GM21423 (cell line): Measurements from ENCODE around the gene GGTLC3.
"Not testable (repeated sequence)": the region's sequence is repeated elsewhere in the genome, so short reads cannot be mapped to it uniquely, and the experiment has no call there.

Experiments
- ATAC-seq: cut with Tn5 transposase; IDR thresholded peaks from one replicate; pipeline ENCODE4 v1.9.1; 2021; ENCODE audit warnings: mild to moderate bottlenecking, moderate library complexity; ENCODE audit not compliant: unreplicated experiment

GGTLC3 gene

DNA sequence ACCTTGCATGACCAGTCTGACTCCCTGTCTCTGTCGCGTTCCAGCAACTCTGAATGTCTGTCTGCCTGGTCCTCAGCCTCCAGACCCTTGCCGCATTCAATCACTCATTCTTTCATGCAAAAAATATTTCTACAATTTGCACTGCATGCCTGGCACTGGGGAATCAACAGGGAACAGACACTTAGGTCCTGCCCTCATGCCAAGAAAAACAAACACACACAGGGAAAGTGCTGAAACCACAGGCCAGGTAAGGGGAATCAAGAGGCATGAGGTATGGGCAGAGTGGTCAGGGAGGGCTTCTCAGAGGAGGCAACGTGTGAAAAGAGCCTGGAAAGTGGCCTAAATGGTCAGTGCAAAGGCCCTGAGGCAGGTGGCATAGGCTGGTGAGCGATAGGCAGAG, at the start of gene GGTLC3:
Gene GGTLC3, minus strand, starts transcription at position 101 of the 400 bp plus-strand sequence. CDS start 264 bp downstream, outside the sequence.
- not testable (repeated sequence) for ATAC-seq

DNA sequence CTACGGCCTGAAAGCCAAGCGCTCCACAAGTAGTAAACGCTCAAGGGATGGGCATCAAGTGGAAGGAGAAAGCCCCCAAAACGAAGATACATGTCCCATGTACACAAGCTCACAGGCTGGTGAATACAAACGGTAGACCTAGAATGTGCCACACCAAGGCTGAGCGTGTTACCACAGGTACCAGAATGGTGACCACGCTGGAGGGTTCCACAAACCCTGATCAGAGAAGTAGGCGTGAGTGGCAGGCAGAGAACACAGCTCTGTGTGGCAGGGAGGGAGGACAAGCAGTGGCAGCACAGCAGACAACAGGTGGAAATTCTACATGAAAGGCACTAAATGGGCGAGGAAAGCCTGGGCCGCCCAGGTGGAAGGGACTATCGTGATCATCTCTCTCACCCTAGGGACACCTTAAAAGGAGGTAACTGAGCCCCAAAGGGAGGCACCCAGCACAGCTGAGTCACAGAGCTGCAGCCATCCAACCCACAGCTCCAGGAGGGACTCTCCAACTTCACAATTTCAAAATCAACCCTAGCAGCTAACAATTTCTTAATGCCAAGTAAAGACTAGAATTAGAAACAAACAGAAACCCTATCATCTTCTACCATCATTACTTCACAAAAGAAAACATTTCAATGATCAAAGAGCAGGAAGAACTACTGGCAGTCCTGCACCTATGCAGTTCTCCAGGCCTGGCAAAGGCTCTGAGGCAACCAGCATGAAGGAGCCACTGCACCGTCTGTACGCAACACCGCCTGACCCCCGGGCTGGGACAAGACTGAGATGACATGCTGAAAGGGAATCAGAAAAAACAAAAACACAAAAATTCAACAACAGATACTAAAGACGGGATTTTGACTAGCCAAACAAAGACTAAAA, 42.4 kb upstream of the GGTLC3 start:
- ATAC-seq = not testable (repeated sequence)

DNA sequence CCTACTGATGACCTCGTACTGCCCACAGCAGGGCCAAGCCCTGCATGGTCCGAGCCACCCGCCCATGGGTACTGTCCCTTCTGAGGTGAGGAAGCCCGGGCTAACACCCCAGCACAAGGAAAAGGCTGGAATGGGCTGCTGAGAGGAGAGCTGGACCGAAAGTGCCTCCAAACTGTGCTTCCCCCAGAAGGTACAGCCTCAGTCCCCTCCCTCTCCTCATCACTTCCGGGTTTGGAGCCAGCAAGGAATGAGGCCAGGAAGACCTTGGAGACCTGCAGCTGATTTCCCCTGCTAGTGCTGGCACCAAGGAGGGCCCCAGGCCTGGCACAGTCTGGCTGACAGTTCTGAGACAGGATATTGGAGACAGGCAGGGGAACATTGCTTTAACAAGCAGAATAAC, 41.0 kb upstream of the GGTLC3 start:
- not testable (repeated sequence) for ATAC-seq

DNA sequence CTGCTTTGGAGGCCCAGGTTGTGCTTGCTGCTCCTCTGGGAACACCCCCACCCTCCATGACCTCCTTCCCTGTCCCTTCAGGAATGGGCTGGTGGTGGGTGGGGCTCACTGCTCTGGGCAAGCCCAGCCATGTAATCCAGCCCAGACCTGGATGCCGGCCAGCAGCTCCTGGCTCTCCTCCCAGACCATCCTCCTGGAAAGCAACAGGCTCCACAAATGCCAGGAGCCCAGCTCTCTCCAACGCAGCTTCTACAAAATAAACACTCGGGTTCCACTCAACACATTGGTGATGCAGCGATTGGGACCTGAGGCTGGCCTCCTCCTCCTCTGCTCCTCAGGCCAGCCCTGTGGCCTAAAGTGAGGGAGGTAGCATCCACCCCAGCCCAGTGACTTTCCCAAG, 40.6 kb upstream of the GGTLC3 start:
- not testable (repeated sequence) for ATAC-seq

DNA sequence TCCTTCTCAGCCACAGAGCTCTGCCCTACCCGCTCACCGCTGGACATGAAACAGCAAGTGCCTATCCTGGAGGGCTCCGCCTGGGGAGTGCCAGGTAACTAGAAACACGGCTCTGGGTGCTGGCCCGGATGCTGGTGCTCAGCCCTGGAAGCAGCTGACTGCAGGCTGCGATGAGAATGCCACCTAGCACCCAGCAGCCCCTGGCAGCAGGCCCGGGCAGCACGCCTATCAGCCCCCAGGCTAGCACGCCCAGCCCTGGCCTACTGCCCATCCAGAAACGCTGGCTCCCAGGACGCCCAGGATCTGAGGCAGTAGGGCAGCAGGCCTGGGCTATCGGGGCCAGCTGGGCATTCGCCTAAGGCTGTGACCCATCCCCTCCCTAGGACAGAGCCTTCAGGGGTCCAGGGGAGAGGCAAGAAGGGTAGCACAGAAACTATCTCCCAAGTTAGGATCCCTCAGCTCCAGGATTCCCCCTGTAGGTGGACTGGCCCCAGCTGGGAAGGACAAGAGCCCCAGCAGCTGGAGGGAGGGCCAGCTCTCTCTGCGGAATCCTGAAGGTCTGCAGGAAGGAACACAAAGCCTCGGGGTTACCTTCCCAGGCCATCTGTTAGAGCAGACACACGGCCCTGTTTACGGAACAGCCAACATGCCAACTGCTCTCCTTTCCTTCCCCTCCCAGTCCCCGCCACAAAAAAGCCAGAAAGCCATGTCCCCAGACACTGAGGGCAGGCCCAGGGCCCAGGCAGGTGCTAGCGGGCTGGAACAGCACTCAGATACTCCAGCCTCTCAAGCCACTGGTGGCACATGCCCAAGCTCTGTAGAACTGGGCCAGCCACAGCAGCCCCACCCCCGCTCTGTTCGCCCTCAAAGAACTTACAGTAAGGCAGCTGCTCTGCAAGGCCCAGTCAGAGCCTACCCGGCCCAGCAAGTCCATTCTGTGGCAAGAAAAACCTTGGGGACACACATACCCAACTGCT, 36.6 kb upstream of the GGTLC3 start:
- not testable (repeated sequence) for ATAC-seq

DNA sequence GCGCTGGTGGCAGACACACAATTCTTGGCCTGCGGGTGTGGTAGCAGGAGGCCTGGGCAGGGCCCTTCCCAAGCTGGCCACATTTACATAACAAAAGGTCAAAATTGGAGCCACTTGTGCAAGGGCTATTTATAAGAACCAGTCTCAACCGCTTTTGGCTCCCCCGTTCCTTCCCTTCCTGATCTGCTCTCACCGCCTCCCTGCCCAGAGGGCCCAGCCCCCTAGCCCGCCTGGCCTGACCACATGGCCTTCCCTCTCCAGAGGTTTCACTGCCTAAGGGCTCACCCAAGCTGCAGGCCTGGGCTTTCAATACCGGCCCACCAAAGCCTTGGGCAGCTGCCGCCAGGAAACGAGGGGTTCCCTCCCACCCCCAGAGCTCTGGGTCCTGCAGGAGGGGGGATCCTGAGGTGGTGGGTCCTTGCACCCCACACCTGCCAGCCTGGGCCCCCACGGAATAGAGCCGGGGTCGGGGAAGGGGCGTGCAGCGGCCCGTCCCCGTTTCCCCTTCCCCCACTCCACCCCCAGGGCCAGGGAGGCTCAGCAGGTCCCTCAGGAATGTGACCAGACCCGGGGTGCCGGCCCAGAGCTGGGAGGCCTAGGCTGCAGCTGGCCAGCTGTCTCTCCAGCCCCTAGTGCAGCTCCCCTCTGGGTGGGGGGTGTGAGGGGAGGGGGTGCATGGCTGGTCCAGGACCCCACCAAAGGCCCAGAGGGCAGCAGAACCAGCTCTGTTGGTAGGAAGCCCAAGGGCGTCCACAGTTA, 35.1 kb upstream of the GGTLC3 start:
- not testable (repeated sequence) for ATAC-seq

DNA sequence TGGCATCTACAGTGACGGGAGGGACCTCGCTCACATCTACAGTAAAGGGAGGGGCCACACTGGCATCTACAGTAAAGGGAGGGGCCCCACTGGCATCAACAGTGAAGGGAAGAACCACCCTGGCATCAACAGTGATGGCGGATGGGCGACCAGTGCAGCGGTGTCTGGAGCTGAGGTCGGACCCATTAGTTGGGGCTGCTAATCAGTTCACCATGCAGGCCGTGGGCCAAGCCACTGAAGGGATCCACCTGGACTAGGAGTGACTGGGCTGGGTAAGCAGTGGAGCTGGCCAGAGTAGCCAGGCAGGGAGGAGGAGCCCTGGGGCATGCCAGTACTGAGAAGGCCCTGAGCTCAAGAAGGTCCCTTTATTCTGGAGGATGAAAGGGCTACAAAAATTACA, 33.1 kb upstream of the GGTLC3 start:
- not testable (repeated sequence) for ATAC-seq

DNA sequence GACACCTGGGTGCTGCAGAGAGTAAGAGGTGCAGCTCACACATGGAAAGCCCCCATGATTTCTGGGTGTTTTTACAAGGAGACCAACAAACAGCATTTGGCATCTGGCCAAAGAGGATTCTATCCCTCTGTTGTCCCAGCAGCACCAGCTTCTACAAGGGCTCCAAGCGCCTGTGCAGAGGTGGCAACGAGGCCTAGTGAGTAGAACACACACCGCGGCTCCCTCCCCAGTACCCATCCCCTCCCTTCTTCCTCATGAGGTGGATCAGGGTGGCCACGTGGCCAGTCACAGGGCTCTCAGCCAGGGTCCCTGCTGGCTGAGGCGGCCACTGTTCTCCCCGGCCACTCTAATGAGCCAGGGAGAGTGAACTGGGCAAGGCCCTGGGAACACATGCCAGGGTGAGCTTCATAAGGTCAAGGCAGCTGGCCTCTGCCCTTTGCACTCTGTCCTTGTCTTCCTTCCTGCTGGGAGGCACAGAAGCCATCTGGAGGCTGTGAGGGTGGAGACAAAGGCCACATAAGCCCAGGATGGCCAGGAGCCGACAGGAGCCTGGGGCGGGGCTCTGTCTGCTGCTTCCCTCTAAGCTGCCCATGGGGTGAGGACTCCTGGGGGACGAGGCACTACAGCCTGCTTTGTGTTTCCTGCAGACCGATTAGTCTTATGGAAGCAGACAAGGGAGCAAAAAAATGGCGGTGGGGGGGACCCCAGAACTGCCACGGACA, 31.7 kb upstream of the GGTLC3 start:
- ATAC-seq = not testable (repeated sequence)

DNA sequence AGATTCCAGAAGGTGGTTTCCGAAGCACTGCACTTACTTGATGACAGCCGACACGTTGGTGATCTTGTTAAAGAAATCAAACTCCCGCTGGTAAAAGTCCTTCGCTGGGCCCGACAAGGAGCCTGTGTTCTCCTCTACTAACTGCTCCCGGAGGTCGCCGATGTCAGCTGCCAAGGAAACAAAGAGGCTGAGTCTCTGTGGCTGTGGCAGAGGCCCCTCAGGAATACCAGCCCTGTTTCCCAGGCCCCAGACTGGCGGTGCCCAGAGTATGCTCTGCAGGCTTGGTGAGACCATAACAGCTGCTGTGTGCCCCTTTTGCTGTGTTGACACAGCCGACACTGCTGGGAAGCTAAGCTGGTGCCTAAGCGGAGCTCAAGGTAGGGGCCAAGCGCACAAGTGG, 26.7 kb upstream of the GGTLC3 start:
- ATAC-seq = not testable (repeated sequence)

DNA sequence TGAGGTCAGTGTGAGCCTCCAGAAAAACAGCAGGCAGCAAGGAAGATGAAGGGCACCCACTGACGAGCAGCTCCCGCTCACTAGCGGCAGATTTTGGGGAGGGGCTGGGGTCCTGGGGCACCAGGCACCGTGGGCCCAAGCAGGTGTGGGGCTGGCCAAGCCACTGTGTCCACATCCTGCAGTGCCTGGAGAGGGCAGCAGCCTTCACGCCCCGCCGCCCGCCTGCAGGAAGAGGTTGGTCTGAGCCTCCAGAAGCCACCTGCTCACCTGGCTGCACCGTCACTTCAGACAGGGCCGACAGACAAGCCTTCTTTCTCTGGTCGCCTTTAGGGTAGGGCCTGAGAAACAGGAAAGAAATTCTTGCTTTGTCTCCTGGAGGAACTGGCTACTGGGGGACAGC, 25.4 kb upstream of the GGTLC3 start:
- not testable (repeated sequence) for ATAC-seq

DNA sequence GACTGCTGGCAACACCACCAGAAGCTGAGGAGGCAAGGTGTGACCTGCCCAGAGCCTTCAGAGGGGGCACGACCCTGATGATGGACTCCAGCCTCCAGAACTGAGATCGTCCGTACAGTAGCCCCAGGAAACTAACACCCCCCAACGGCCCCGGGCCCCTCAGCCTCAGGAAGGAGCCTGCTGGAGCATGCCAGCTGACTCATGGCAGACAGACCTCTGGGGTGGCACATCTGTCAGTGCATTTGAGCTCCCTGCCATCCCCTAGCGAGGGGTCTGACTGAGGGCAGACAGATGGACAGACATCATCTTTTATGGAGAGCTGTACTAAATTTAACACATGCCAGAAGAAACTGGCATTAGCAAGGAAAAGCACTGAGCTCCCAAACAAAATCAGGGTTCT, 22.0 kb upstream of the GGTLC3 start:
- ATAC-seq = not testable (repeated sequence)

DNA sequence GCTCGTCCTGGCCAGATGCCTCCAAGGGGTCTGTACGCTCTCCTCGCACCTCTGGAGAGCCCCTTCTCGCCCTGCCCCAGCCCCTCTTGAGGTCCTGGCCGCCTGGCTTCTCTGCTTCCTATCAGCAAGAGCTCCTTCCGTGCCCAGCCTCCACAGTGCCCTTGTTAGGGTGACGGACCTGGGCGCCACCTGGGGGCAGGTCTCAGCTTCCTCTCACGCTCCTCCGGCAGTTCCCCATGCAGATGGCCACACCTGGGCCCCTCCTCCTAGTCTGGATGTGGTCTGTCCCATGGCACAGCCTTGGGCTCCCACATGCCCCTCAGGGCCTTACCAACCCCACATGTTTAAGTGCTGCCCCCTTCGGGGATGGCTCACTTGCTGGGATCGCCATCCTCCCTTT, 16.4 kb upstream of the GGTLC3 start:
- not testable (repeated sequence) for ATAC-seq

DNA sequence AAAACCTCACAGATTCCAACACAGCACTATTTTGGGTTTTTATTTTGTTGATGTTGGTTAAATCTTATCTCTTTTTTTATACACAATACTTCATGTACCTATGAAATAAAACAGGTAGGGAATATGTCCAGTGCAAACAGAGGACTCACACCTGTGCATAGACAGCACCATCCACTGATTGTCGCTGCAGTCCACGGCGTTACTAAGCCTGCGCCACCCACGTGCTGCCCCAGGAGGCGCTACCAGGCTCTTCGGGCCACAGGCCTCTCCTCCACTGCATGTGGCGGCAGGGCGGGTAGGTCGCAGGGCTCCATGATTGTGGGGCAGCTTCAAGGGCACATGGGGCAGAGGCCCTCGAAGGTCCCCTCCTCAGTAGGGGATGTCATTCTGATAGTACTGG, 15.7 kb upstream of the GGTLC3 start:
- ATAC-seq = not testable (repeated sequence)

DNA sequence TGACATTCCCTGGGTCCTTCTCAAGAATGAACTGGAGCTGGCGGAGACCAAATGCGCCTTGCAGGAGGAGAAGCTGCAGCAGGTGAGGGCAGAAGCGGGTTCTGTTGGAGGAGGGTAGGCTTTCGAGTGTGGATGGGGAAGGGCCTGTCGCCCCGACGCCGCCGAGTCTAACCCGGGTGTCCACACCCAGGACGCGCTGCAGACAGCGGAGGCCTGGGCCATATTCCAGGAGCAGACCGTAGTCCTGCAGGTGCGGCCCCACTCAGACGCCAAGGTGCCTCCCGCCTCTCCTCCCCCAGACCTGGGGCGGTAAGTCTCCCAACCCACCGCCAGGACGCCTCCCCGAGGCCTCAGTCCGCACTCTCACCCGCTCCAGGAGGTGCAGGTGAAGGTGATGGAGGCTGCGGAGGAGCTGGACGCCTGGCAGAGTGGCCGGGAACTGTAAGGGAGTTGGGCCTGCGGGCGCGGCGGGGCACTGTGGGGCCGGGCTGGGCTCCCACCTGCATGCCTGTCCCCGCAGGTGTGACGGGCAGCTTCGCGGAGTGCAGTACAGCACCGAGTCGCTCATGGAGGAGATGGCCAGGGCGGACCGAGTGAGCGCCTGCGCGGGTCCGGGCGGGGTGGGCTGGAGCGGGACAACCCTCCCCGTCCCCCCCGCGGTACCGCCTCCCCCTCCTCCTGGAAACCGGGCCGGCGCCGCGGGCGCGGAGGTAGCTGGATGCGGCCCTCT, 11.6 kb upstream of the GGTLC3 start:
- ATAC-seq = peak; percentile 13

DNA sequence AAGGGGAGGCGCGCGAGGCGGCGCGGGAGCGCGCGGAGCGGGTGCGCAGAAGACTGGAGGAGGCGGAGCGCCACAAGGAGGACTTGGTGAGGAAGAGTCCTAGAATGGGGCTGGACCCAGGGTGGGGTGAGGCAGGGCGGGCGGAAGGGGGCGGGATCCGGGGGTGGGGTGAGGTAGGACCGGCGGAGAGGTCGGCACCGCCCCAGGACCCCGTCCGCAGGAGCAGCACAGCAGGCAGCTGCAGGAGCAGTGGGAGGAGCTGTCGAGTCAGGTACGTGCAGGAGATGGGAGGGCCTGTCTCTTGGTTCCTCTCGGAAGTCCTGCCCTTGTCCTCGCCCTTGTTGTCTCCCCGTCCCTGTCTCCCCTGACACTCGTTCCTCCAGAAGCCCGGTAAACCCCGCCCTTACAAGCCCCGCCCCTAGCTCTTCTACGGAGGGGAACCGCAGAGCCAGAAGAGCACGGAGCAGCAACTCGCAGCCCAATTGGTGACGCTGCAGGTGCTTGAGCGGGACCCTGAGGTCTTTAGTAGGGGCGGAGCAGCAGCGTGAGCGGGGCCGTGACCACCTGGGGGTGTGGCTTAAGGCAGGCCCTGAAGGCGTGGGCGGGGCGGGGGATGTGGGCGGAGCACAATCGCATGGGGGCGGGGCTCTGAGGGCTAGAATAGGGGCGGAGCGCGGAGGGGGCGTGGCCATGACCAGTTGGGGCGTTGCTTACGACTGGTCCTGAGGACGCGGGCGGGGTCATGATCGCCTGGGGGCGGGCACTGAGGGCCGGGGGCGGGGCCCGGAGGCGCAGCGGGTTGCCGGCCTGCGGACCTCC, 10.8 kb upstream of the GGTLC3 start:
- ATAC-seq = peak; percentile 71

DNA sequence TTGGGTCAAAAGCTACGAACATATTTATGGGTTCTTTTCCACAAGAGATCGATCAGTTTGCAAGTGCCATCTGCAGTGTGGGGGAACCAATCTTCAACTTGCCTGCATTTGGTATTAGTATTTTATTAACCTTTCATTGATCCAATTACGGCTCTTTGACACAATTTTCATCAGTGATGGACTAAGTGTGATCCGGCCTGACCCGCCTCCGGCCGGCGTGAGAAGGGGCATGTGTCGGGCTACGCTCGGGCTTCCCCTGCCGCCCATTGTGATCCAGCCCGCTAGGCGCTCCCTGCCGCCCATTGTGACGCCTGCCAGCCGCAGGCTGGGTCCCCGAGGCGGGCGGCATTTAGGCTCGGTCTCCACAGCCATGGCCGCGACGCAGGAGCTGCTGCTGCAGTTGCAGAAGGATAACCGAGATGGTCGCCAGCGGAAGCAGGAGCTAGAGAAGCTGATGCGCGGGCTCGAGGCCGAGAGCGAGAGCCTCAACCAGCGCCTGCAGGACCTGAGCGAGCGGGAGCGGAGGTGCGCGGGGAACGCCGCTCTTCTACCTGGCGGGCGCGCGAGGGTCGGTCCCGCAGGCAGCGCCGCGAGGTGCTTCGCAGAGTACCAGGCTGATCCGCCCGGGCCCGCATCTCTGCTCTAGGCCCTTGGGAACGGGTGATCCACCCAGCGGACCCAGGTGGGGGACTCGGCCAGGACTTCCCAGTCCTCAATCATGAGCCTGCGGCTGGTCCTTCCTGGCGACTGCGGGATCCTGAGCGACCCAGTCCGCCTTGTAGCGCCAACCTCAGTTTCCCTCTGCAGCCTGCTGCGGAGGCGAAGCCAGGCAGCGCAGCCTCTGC, 10.0 kb upstream of the GGTLC3 start, which contains the start of gene TMEM191B:
Gene TMEM191B, plus strand, starts transcription at position 51 of the 845 bp plus-strand sequence. Its CDS starts 179 bp downstream, at position 230.
- ATAC-seq = peak; percentile 26

DNA sequence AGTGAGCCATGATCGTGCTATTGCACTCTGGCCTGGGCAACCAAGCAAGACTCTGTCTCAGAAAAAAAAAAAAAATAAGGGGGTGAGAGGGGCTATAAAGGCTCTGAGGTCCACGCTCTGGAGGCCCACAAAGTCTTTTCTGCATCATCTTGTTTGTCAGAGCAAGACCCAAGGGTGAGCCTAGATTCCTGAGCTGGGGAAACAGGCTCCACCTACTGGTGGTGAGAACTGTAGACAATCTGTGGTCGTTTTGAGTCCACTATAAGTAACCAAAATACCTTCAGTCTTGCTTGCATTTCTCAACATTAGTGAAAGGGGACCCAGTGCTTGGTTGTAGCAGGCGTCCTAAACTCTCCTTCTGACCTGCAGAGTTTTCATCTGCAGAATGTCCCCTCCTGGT, 5.4 kb upstream of the GGTLC3 start:
- not testable (repeated sequence) for ATAC-seq
